AG09319 (cell line): ENCODE results near the gene PET100.
"Not testable (repeated sequence)": the region's sequence is repeated elsewhere in the genome, so short reads cannot be mapped to it uniquely, and the experiment has no call there.

Experiments
- DNase-seq: peaks from one replicate; pipeline ENCODE4 v3.0.0-alpha.2; 2010; ENCODE audit warnings: low read depth; ENCODE audit errors: extremely low read depth
- TF ChIP-seq, protein P1 (sequence below): IDR thresholded peaks from 2 replicates; pipeline ENCODE4 v1.5.1; 2011; ENCODE audit warnings: low read depth, mild to moderate bottlenecking, inconsistent platforms, low read length, moderate library complexity

The PET100 gene

GRCh38 chr19:7642295-7643030, 12.9 kb downstream of the PET100 start:
- TF ChIP-seq, protein P1, sequence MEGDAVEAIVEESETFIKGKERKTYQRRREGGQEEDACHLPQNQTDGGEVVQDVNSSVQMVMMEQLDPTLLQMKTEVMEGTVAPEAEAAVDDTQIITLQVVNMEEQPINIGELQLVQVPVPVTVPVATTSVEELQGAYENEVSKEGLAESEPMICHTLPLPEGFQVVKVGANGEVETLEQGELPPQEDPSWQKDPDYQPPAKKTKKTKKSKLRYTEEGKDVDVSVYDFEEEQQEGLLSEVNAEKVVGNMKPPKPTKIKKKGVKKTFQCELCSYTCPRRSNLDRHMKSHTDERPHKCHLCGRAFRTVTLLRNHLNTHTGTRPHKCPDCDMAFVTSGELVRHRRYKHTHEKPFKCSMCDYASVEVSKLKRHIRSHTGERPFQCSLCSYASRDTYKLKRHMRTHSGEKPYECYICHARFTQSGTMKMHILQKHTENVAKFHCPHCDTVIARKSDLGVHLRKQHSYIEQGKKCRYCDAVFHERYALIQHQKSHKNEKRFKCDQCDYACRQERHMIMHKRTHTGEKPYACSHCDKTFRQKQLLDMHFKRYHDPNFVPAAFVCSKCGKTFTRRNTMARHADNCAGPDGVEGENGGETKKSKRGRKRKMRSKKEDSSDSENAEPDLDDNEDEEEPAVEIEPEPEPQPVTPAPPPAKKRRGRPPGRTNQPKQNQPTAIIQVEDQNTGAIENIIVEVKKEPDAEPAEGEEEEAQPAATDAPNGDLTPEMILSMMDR = no peak
- DNase-seq = no peak

DNA sequence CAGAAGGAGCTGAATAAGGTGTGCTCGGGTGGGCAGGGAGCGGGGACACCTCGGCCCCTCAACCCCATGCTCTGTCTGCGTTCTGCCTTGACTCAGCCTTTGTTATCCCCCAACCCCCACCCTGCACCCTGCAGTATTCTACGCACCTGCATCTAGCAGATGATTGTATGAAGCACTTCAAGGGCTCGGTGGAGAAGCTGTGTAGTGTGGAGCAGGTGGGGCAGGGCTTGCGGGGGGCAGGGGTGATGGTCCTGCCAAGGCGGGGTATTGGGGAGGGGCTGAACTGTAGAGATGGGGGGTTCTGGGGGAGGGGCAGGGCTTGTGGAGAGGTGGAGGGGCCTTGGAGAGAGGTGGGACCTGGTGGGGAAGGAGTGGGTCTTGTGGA, 13.4 kb downstream of the PET100 start:
- DNase-seq = no peak
- TF ChIP-seq, protein P1 = no peak

DNA sequence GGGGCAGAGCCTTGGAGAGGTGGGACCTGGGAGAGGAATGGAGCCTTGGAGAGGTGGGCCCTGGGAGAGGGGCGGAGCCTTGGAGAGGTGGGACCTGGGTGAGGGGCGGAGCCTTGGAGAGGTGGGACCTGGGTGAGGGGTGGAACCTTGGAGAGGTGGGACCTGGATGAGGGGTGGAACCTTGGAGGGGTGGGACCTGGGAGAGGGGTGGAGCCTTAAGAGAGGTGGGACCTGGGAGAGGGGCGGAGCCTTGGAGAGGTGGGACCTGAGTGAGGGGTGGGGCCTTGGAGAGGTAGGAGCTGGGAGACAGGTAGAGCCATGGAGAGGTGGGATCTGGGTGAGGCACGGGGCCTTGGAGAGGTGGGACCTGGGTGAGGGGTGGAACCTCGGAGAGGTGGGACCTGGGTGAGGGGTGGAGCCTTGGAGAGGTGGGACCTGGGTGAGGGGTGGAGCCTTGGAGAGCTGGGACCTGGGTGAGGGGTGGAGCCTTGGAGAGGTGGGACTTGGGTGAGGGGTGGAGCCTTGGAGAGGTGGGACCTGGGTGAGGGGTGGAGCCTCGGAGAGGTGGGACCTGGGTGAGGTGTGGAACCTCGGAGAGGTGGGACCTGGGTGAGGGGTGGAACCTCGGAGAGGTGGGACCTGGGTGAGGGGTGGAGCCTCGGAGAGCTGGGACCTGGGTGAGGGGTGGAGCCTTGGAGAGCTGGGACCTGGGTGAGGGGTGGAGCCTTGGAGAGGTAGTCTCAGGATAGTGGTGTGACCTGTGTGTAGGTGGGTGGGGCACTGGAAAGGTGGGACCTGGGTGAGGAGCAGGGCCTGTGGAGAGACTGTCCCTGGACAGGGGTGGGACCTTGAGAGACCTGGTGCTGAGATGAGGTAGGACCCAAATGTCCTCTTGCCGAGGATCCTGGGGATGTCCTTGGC, 14.3 kb downstream of the PET100 start:
- DNase-seq = not testable (repeated sequence)

- TF ChIP-seq, protein P1 = no peak
- DNase-seq = no peak
These were observed 14.9 kb downstream of the PET100 start for GRCh38 chr19:7644550-7644877.

DNA sequence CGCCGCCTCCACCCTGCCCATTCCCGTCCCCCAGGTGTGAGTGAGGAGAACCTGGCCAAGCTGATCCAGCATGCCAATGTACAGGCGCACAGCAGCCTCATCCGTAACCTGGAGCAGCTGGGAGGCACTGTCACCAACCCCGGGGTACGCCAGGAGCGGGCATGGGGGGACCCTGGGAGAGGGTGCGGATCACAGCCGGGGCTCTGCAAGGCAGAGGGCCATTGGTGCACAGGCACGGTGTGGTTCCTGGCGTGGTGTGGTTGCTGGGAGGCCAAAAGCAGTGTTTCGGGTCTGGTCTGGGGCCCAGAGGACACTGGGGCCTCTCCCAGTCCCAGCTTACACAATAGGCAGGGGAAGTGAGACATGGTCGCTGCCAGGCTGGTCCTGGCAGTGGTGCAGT, 15.6 kb downstream of the PET100 start:
- TF ChIP-seq, protein P1 = no peak
- no peak for DNase-seq

- DNase-seq = no peak
- TF ChIP-seq, protein P1 = no peak
These were observed 16.2 kb downstream of the PET100 start for GRCh38 chr19:7645656-7646425.

- DNase-seq = no peak
- TF ChIP-seq, protein P1 = no peak
These were observed 16.8 kb downstream of the PET100 start for GRCh38 chr19:7646426-7646700.
